T-helper 2 cell treated with Interferon-gamma antibody and Interleukin-4, amounts not matched to agents 5 μg/mL and 100 μg/mL, for 36 hours (primary cell): ENCODE measurements around the gene MLXIPL.

Experiments
- DNase-seq: peaks from one replicate; pipeline ENCODE4 v3.0.0; 2021; ENCODE audit warnings: low spot score
- H3K27ac Mint-ChIP-seq: one replicate; pipeline ENCODE4 v1.8.0; 2021; ENCODE audit warnings: mild to moderate bottlenecking, mixed read lengths
- H3K27me3 Mint-ChIP-seq: one replicate; pipeline ENCODE4 v1.8.0; 2021; ENCODE audit warnings: low read depth, mixed read lengths
- H3K36me3 Mint-ChIP-seq: one replicate; pipeline ENCODE4 v1.8.0; 2021; ENCODE audit warnings: low read depth, mixed read lengths
- H3K4me1 Mint-ChIP-seq: one replicate; pipeline ENCODE4 v1.8.0; 2021; ENCODE audit warnings: low read depth, mixed read lengths
- H3K4me3 Mint-ChIP-seq: one replicate; pipeline ENCODE4 v1.8.0; 2022; ENCODE audit warnings: mild to moderate bottlenecking, moderate library complexity, mixed read lengths
- H3K9me3 Mint-ChIP-seq: one replicate; pipeline ENCODE4 v1.8.0; 2021; ENCODE audit warnings: mixed read lengths

MLXIPL gene

DNA sequence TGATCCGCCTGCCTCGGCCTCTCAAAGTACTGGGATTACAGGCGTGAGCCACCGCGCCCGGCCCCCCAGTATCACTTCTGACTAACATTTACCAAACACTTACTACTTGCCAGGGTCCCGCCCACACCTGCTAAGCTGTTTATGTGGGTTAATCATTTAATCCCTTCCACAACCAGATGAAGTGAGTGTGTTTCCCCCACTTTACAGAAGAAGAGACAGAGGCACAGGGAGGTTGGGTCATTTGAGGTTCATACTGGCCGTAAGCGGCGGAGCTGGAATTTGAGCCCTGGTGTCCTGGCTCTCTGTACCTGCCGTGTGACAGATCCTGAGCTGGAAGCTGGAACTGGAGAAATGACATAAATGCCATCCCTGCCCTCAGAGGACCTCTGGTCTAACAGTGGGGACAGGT, 28.2 kb upstream of the MLXIPL start:
- no peak overlapping the region for H3K4me3 Mint-ChIP-seq
- no peaks in the 10 kb centered on the region for H3K36me3 Mint-ChIP-seq
- H3K9me3 Mint-ChIP-seq, result no peaks in the 10 kb centered on the region
- H3K27me3 Mint-ChIP-seq, result peaks cover 33% of the 10 kb centered on the region
- no peak overlapping the region for H3K27ac Mint-ChIP-seq
- DNase-seq, result no peak
- H3K4me1 Mint-ChIP-seq, result peaks cover 5% of the 10 kb centered on the region

DNA sequence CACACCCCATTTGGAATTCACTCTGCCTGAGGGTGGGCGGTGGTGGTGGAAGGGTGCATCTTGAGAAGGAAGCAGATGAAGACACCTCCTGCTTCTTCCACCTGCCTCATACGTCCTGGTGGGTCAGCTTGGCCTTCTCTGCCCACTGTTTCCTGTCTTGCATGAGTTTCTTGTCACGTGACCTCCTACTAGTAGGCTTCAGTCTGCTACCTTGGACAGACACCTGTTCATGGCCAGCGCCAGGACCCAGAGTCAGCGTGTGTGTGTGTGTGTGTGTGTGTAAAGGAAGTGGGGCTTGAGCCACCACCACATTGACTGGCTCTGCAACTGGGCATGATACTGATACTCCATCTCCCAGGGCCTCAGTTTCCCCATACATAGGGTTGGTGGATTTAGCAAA, 26.2 kb upstream of the MLXIPL start:
- H3K4me3 Mint-ChIP-seq, result no peak overlapping the region
- peaks cover 5% of the 10 kb centered on the region for H3K4me1 Mint-ChIP-seq
- H3K27ac Mint-ChIP-seq, result no peak overlapping the region
- no peaks in the 10 kb centered on the region for H3K36me3 Mint-ChIP-seq
- no peaks in the 10 kb centered on the region for H3K9me3 Mint-ChIP-seq
- DNase-seq, result no peak
- H3K27me3 Mint-ChIP-seq, result peaks cover 51% of the 10 kb centered on the region

DNA sequence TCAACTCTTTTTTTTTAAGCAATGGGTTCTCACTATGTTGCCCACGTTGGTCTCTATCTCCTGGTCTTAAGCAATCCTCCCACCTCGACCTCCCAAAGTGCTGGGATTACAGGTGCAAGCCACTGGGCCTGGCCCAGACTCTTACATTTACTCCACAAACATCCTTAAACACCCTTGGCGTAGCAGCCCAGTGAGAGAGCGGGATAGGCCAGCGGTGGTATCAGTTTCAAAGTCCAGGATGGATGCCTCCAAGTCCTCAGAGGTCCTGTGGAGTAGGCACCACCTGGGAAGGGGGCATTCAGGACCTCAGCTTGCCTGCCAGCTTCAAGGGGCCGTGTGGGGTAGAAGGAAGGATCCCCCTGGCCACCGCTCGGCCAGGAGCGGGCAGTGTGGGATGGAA, 25.3 kb upstream of the MLXIPL start:
- H3K36me3 Mint-ChIP-seq, result no peaks in the 10 kb centered on the region
- H3K27ac Mint-ChIP-seq, result no peak overlapping the region
- peaks cover 5% of the 10 kb centered on the region for H3K4me1 Mint-ChIP-seq
- no peaks in the 10 kb centered on the region for H3K9me3 Mint-ChIP-seq
- DNase-seq, result no peak
- H3K27me3 Mint-ChIP-seq, result peaks cover 53% of the 10 kb centered on the region
- H3K4me3 Mint-ChIP-seq, result no peak overlapping the region

DNA sequence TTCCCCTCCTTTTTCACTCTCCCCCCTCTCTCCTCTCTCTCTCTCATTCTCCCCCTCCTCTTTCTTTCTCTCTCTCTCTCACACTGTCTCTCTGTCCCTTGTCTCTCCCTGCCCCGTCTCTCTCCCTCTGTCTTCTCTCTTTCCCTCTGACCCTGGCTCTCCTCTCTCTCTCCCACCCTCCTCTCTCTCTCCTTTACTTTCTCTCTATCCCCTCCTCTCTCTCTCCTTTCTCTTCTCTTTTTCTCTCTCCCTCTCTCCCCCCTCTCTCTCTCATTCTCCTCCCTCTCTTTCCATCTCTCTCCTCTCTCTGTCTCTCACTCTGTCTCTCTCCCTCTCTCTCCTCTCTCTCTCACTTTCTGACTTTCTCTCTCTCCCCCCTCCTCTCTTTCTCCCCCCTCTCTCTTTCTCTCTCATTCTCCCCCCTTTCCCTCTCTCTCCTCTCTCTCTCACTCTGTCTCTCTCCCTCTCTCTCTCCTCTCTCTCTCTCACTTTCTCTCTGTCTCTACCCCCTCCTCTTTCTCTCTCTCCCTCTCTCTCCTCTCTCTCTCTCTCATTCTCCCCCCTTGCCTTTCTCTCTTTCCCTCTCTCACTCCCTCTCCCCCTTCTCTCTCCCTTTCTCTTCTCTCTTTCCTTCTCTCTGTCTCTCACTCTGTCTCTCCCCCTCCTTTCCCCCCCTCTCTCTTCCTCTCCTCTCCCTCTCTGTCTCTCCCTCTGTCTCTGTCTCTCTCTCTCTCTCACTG, 24.4 kb upstream of the MLXIPL start:
- no peak for DNase-seq
- Mint-ChIP-seq H3K9me3 (no peaks in the 10 kb centered on the region), H3K27ac (no peak overlapping the region), H3K27me3 (peaks cover 53% of the 10 kb centered on the region), H3K36me3 (no peaks in the 10 kb centered on the region), H3K4me3 (peak overlapping the region; percentile 10), H3K4me1 (peaks cover 5% of the 10 kb centered on the region)

DNA sequence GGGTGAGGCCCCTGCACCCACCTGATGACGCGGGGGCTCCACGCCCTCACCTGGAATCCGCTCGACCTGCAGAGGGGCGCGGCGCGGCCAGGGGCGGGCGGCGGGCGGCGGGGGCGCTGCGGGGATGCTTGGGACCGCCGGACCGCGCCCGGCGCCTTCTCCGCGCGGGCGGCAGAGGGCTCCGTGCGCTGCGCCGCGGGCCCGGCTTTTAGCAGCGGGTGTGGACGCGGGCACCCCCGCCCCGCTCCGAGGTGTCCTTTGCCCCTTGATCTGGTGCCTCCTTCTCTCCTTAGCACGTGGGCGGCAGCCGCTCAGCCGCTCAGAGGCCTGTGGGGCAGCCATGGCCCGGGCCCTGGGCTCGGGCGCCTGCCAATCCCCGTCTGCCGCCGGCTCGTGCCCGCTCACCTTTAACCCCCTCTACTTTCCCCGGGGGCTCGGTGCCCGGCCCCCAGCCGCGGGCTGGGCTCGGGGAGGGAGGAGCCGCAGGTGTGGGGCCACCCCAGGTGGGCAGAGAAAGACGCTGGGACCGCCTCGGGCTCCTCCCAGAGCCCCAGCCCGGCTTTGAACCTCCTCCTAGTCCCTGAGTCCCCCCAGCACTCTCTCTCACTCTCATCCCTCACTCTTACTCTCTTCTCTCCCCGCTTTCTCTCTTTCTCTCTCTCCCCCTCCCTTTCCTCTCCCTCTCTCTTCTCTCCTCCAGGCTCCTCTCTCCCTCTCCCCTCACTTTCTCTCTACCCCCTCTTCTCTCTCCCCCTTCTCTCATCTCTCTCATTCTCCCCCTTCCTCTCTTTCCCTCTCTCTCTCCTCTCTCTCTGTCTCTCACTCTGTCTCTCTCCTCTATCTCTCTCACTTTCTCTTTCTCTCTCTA, 23.6 kb upstream of the MLXIPL start:
- peak; percentile 12 for DNase-seq
- no peak overlapping the region for H3K27ac Mint-ChIP-seq
- H3K36me3 Mint-ChIP-seq, result no peaks in the 10 kb centered on the region
- peaks cover 54% of the 10 kb centered on the region for H3K27me3 Mint-ChIP-seq
- H3K4me3 Mint-ChIP-seq, result peak overlapping the region; percentile 10
- peaks cover 5% of the 10 kb centered on the region for H3K4me1 Mint-ChIP-seq
- H3K9me3 Mint-ChIP-seq, result no peaks in the 10 kb centered on the region

DNA sequence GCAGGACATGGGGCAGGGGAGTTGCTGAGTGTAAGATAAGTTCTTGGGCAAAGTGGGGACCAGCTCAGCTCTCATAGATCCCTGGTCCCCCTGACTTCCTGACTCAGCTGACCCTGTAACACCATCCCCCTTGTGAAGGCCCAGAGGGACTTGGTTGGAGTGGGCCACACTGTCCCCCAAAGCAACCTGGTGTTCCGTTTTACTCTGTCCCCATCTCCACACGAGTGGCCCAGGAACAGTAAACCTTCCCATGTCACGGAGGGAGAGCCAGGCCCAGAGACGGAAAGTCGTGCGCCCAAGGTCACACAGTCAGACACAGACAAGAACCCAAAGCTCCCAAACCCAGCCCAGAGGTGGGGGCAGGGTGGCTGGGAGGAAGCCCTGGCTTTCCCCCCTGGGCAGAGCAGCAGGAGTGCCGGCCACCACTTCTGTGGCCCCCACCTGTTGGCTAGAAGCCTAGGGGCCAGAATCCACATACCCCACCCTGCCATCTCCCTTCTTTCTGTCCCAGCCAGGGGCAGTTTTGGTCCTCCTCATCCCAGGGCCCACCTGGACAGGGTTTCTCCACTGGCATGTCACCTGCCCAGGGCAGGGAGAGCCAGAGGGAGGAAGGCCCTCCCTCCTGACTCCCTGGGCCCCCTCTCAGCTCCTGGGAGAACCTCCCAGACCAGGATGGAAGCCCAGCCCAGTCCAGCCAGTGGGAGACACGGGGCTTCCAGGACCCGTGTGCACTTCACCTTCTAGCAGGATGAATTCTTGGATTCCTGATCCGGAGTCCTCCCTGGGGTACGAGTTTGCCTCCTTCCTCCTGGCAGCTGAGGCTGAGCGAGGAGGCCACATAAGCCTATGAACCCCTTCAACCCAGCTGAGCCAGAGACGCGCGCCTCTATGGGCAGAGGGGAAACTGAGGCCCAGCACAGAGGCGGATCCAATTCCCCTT, 22.7 kb upstream of the MLXIPL start:
- Mint-ChIP-seq H3K27ac (no peak overlapping the region), H3K4me1 (peaks cover 5% of the 10 kb centered on the region), H3K36me3 (no peaks in the 10 kb centered on the region), H3K9me3 (no peaks in the 10 kb centered on the region), H3K4me3 (no peak overlapping the region), H3K27me3 (peaks cover 50% of the 10 kb centered on the region)
- DNase-seq, result no peak

DNA sequence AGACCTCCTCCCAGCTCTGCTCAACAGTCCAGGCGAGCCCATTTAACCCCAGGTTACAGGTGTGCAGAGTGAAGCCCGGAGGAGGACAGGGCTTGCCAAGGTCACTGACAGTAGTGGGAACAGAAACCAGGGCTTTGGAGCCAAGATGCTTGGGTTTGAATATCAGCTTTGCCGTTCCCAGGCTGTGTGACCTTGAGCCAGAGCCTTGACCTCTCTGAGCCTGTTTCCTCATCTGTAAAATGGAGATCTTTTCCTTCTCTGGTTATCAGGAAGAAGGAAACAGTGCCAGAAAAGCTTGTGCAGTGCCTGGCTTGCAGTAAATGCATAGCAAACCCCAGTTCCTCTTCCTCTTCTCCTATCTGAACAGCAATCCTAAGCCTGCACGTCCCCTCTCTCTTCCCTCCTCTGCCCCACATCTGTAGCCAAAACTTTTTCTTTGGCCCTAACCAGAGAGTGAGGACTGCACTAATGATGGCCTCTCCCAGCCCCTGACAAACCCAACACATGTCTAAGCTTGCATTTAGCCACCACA, 21.4 kb upstream of the MLXIPL start:
- Mint-ChIP-seq H3K27ac (no peak overlapping the region), H3K27me3 (peaks cover 48% of the 10 kb centered on the region), H3K4me1 (peaks cover 5% of the 10 kb centered on the region), H3K9me3 (peaks cover 3% of the 10 kb centered on the region), H3K4me3 (no peak overlapping the region), H3K36me3 (no peaks in the 10 kb centered on the region)
- DNase-seq, result no peak

DNA sequence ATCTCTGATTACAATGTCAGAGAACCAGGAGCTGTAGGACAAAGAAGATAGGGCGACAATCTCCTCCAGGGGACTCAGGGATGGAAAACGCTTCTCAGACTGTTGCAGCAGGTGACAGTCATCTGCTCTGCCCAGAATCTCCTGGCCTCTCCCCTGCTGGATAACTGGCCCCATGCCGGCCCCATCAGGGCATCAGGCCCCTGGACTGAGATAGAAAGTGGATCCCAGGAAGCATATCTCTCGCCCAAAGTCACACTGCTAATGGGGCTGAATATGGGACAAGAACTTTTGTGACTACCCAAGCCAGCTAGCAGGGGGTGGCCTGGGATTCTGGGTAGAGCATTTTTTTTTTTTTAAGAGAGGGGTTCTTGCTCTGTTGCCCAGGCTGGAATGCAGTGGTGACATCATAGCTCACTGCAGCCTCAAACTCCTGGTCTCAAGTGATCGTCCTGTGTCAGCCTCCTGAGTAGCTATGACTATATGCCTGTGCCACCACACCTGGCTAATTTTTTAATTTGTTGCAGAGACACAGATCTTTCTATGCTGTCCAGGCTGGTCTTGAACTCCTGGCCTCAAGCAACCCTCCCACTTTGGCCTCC, 20.5 kb upstream of the MLXIPL start:
- peaks cover 3% of the 10 kb centered on the region for H3K9me3 Mint-ChIP-seq

DNA sequence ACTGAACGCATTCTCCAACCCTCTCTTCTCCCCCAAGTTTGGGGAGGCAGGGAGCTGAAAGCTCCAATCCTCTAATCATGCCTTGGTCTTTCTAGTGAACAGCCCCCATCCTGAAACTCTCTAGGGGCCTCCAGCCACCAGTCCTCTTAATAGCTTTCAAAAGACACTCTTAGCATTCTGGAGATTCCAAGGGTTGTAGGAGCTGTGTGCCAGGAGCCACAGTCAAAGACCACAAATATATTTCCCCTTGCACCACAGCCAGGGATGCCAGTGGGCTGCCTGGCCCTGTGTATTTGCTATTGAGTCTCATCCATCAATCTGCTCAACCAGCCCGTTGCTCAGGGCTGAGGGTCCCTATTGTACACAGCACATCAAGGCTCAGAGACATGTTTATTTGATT, 18.5 kb upstream of the MLXIPL start:
- no peak overlapping the region for H3K27ac Mint-ChIP-seq
- H3K36me3 Mint-ChIP-seq, result no peaks in the 10 kb centered on the region
- H3K4me3 Mint-ChIP-seq, result no peak overlapping the region
- H3K27me3 Mint-ChIP-seq, result peaks cover 23% of the 10 kb centered on the region
- H3K4me1 Mint-ChIP-seq, result no peaks in the 10 kb centered on the region
- DNase-seq, result no peak
- H3K9me3 Mint-ChIP-seq, result peaks cover 3% of the 10 kb centered on the region

More for the DNA sequence above, 20.5 kb upstream of the MLXIPL start:
- Mint-ChIP-seq H3K27me3 (peaks cover 41% of the 10 kb centered on the region), H3K27ac (no peak overlapping the region), H3K4me3 (no peak overlapping the region), H3K4me1 (peaks cover 5% of the 10 kb centered on the region), H3K36me3 (no peaks in the 10 kb centered on the region)
- no peak for DNase-seq

DNA sequence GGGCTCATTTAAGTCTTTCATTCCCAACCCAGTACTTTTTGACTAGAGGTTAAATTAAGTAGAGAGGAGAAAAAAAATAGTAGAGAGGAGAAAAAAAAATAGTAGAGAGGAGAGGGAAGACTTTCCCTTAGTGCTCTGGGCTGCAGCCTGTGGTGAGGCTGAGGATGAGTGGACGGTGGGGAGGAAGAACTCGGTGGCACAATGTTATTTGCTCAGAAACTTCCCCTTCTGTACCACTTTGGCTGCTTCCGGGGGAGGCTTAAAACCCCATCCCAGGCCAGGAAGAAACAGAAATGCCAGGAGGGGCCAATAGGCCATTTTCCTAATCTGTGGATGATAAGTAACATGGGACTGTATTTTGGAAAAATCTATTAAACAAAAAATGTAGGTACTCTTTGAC, 14.6 kb upstream of the MLXIPL start:
- Mint-ChIP-seq H3K27ac (no peak overlapping the region), H3K27me3 (peaks cover 3% of the 10 kb centered on the region), H3K4me3 (no peak overlapping the region), H3K36me3 (no peaks in the 10 kb centered on the region), H3K9me3 (peaks cover 3% of the 10 kb centered on the region), H3K4me1 (no peaks in the 10 kb centered on the region)
- DNase-seq, result no peak

DNA sequence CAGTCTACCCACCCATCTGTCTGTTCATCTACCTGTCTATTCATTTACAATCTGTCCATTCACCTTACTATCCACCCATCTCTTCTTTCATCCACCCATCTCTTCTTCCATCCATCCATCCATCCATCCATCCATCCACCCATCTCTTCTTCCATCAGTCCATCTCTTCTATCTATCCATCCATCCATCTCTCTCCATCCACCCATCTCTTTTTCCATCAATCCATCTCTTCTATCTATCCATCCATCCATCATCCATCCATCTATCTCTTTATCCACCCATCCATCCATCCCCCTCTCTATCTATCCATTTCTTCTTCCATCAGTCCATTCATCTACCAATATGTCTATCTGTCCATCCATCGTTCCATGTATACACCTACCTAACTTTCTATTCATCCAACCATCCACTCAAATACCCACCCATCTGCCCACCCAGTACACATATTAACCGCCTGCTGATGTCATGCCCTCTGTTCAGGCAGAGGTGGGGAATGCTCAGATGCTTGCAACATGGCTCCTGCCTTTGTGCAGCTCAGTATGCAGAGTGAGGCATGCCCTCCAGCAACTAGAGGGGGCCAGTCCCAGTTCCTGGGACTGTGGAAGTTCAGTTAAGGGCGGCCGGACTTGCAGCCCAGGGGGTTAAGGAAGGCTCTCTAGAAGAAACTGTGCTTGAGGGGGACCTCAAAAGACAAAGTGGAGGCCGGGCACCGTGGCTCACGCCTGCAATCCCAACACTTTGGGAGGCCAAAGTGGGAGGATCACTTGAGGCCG, 11.3 kb upstream of the MLXIPL start:
- Mint-ChIP-seq H3K9me3 (no peaks in the 10 kb centered on the region), H3K4me1 (no peaks in the 10 kb centered on the region), H3K27ac (no peak overlapping the region), H3K27me3 (peaks cover 14% of the 10 kb centered on the region), H3K4me3 (no peak overlapping the region), H3K36me3 (no peaks in the 10 kb centered on the region)
- DNase-seq, result no peak

DNA sequence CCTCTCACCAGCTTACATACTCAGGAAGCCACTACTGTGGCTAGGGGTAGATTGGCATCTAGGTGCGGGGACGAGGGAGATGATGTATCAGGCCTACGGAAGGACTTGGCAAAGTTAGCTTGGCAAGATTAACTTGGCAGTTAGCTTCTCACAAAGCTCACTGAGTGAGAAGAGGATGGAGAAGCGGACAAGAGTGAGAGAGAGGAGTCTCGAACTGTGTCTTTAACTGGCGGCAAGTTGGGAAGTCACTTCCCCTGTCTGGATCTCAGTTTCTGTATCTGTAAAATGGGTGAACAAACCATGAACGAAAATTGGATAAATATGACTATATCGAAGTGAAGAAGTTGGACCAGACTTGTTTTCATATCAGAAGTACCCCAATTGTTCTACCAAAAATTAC, 9.5 kb upstream of the MLXIPL start:
- Mint-ChIP-seq H3K4me3 (no peak overlapping the region), H3K9me3 (no peaks in the 10 kb centered on the region), H3K36me3 (no peaks in the 10 kb centered on the region), H3K4me1 (no peaks in the 10 kb centered on the region), H3K27me3 (peaks cover 17% of the 10 kb centered on the region), H3K27ac (no peak overlapping the region)
- DNase-seq, result no peak

DNA sequence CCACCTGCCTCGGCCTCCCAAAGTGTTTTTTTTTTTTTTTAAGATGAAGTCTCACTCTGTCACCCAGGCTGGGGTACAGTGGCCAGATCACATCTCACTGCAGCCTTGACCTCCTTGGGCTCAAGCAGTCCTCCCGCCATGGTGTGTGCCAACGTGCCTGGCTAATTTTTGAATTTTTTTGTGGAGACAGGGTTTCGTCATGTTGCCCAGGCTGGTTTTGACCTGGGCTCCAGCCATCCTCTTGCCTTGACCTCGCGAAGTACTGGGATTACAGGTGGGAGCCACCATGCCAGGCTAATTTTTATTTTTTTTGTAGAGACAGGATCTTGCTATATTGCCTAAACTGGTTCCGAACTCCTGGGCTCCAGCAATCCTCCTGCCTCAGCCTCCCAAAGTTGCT, 9.0 kb upstream of the MLXIPL start:
- H3K9me3 Mint-ChIP-seq, result no peaks in the 10 kb centered on the region
- peaks cover 23% of the 10 kb centered on the region for H3K27me3 Mint-ChIP-seq
- H3K4me3 Mint-ChIP-seq, result no peak overlapping the region

More for the DNA sequence above, 9.0 kb upstream of the MLXIPL start:
- Mint-ChIP-seq H3K27ac (no peak overlapping the region), H3K36me3 (no peaks in the 10 kb centered on the region), H3K4me1 (no peaks in the 10 kb centered on the region)
- no peak for DNase-seq
